GM12872 (cell line): Measurements from ENCODE around the gene WDR77.

Experiments
- TF ChIP-seq, protein P1 (sequence below): IDR thresholded peaks from 3 replicates; pipeline ENCODE4 v1.5.1; 2011; ENCODE audit warnings: low read depth, mild to moderate bottlenecking, low read length, moderate library complexity; ENCODE audit not compliant: insufficient read depth

Gene WDR77

DNA sequence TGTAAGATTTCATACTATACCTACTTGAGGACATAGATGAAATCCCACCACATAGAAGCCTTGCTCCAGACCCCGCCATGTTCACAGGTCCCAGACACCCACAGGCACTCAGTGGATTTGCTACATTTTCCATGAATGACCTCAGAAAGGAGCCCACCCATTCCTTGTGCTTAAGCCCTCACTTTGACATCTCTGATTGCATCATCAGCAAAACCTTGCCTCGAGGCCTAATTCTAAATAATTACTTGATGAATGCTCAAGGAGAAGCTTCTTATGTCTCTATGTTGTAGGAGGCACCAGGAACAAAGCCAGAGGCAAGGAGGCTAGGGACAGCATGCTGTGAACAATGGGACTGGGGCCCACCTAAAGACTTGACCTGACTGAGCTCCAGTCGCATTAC lies 33.6 kb downstream of the WDR77 start:
- TF ChIP-seq, protein P1, sequence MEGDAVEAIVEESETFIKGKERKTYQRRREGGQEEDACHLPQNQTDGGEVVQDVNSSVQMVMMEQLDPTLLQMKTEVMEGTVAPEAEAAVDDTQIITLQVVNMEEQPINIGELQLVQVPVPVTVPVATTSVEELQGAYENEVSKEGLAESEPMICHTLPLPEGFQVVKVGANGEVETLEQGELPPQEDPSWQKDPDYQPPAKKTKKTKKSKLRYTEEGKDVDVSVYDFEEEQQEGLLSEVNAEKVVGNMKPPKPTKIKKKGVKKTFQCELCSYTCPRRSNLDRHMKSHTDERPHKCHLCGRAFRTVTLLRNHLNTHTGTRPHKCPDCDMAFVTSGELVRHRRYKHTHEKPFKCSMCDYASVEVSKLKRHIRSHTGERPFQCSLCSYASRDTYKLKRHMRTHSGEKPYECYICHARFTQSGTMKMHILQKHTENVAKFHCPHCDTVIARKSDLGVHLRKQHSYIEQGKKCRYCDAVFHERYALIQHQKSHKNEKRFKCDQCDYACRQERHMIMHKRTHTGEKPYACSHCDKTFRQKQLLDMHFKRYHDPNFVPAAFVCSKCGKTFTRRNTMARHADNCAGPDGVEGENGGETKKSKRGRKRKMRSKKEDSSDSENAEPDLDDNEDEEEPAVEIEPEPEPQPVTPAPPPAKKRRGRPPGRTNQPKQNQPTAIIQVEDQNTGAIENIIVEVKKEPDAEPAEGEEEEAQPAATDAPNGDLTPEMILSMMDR, result no peak

DNA sequence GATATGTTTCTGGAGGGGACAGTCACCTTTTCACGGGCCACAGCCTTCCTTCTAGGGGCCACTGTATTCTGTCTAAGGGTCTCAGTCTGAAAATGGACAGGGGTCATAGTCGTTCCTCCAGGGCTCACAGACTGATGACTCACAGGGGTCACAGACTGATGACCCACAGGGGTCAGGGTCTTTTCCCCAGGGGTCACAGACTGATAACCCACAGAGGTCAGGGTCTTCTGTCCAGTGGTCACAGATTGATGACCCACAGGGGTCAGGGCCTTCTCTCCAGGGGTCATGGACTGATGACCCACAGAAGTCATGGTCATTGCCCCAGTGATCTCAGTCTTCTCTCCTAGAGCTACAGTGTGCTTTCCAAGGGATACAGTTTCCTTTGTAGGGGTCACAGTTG lies 34.3 kb downstream of the WDR77 start:
- TF ChIP-seq, protein P1, result no peak

DNA sequence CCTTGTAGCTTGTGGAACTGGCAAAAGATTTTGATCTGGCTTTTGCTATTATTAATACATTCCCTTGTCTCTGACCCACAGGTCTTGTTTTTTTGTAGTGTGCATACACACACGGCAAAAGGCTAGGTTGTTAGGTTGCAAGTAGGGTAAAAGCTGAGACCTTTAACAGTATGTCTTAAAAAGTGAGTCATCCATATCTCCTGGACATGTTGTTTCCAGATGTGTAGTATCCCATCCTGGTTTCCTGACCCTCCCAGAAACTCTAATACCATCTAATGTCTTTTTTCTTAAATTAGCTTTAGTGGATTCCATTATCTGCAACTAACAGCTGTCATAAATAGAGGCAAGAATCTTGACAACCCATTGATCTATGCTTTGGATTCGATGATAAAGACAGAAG lies 36.2 kb downstream of the WDR77 start:
- TF ChIP-seq, protein P1, result no peak

DNA sequence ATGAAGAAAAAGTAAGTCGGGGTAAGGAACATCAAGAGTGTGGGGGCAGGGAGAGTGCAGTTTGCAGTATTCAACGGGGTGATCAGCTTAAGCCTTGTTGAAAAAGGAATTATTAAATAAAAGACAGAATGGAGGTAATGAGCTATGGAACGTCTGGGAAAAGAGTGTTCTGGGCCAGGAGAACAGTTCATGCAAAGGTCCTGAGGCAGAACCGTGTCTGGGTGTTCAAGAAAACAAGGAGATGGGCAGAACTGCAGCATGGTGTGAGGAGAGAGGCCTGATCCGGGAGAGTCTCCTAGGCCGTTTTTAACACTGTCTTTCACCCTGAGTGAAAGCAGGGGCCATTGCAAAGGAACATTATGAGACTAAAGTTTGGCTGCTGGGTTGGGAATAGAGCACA lies 41.8 kb downstream of the WDR77 start:
- TF ChIP-seq, protein P1, result no peak

DNA sequence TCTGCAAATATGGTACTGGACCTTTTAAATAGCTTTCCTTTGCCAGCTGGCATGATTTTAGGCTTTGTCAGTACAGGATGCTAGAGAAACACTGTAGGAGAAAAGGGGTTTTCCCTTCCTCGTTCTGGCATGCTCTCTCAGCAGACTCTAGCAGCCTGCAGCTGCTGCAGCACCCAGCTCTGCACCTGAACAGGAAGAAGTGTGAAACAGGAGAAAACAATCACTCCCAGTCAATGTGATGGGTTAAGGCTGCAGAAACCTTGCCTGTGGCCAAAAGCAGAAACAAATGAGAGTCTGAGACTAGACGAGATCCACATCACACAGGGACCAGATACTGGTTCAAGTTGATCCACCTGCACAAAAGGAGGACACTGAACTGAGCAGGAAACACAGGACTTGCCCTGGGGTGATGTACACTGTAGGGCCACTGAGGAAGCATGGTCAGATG lies 42.7 kb downstream of the WDR77 start:
- TF ChIP-seq, protein P1, result no peak

DNA sequence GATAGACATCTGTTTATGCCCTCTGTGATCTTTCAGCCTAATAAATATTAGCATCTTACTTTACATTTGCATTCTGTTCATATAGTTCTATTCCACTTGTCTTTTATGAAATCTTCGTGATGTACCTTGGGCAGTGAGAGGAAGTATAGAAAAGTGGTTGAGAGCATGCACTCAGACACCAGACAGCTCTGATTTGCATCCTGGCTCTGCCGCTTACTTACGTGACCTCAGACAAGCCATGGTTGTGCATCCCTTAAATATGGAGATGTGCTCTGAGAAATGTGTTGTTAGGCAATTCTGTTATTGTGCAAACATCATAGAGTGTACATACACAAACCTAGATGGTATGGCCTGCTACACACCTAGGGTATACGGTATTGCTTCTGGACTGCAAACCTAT lies 44.5 kb downstream of the WDR77 start:
- TF ChIP-seq, protein P1, result no peak

DNA sequence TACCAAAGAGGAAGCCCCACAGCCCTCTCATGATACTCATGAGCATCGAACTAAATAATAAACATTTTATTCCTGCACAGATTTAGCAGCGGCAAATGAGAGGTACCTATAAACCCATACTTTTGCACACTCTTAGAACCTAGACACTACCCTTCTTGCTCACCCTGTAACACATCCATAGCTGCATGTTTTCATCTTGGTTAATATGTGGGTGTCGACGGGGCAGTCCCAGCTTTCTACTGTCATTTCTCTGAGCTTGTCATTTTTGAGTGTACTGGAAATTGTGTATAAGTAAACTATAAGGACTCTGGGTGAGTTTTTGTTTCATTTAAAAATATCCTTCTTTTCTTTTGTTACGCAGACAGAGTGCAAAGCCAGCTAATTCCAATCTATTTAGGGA lies 47.0 kb downstream of the WDR77 start:
- TF ChIP-seq, protein P1, result no peak
